CD8-positive, alpha-beta memory T cell (primary cell): Measurements from ENCODE around the gene KLF3. TPM values are rescaled to one million over a fixed set of nuclear protein-coding genes. Genes with fewer than 3 reads are reported as not detected.
A peak's percentile ranks its signal among the peaks of the same experiment; 100 is the strongest.

Experiments
- CTCF ChIA-PET: fragments of 350-600 bp; sonication (Branson Sonifier 250); formaldehyde crosslinking; loops from one replicate; lab custom pipeline; 2021; ENCODE audit warnings: antibody characterized with exemption; lab: Charles Lee
- POLR2A ChIA-PET: fragments of 350-600 bp; sonication (Branson Sonifier 250); formaldehyde crosslinking; loops from one replicate; lab custom pipeline; 2021; ENCODE audit warnings: antibody characterized with exemption; lab: Charles Lee
- DNase-seq, 5 donors: peaks; one replicate each; pipeline versions ENCODE4 v3.0.0 to v3.0.0-alpha.2; 2020 to 2022; ENCODE audit warnings: mixed read lengths in 1 of 5
- H3K27ac ChIP-seq: one replicate; pipeline ENCODE4 v1.7.0; 2013; ENCODE audit warnings: low read depth, mild to moderate bottlenecking, low read length, moderate library complexity
- H3K27me3 ChIP-seq: 2 replicates; pipeline ENCODE4 v1.7.0; 2013; ENCODE audit warnings: low read length, mild to moderate bottlenecking; ENCODE audit not compliant: insufficient read depth, poor library complexity, severe bottlenecking
- H3K36me3 ChIP-seq: 2 replicates; pipeline ENCODE4 v1.7.0; 2013; ENCODE audit warnings: mild to moderate bottlenecking, low read length, moderate library complexity; ENCODE audit not compliant: insufficient read depth
- H3K4me1 ChIP-seq: 2 replicates; pipeline ENCODE4 v1.7.0; 2013; ENCODE audit warnings: mild to moderate bottlenecking, low read length, moderate library complexity; ENCODE audit not compliant: insufficient read depth
- H3K4me3 ChIP-seq: 2 replicates; pipeline ENCODE4 v1.7.0; 2013; ENCODE audit warnings: mild to moderate bottlenecking, low read length
- H3K9me3 ChIP-seq: 2 replicates; pipeline ENCODE4 v1.7.0; 2013; ENCODE audit warnings: mild to moderate bottlenecking, low read length
- H3K27ac Mint-ChIP-seq, 8 donors: one replicate each; pipeline ENCODE4 v1.8.0; 2020 to 2021; ENCODE audit warnings: mixed read lengths in 8 of 8, mild to moderate bottlenecking in 6 of 8, inconsistent platforms in 3 of 8, moderate library complexity in 3 of 8
- H3K27me3 Mint-ChIP-seq, 2 donors: one replicate each; pipeline ENCODE4 v1.8.0; 2020 to 2021; ENCODE audit warnings: mixed read lengths in 2 of 2, mild to moderate bottlenecking in 1 of 2, moderate library complexity in 1 of 2
- H3K36me3 Mint-ChIP-seq, 3 donors: one replicate each; pipeline ENCODE4 v1.8.0; 2020 to 2021; ENCODE audit warnings: mixed read lengths in 3 of 3, inconsistent platforms in 1 of 3, mild to moderate bottlenecking in 1 of 3
- H3K4me1 Mint-ChIP-seq, 3 donors: one replicate each; pipeline ENCODE4 v1.8.0; 2020 to 2021; ENCODE audit warnings: mixed read lengths in 3 of 3, inconsistent platforms in 1 of 3, mild to moderate bottlenecking in 1 of 3
- H3K4me3 Mint-ChIP-seq, 7 donors: one replicate each; pipeline ENCODE4 v1.8.0; 2020 to 2021; ENCODE audit warnings: mixed read lengths in 7 of 7, mild to moderate bottlenecking in 6 of 7, moderate library complexity in 4 of 7, inconsistent platforms in 2 of 7
- H3K9me3 Mint-ChIP-seq, 5 donors: one replicate each; pipeline ENCODE4 v1.8.0; 2020 to 2022; ENCODE audit warnings: mixed read lengths in 5 of 5, mild to moderate bottlenecking in 3 of 5, moderate library complexity in 2 of 5, inconsistent platforms in 1 of 5
- polyA plus RNA-seq: library from polyadenylated mRNA; unstranded; fragments of 300-500 nt; fragmentation: Illumina TruSeq; gene quantifications from one replicate; pipeline ENCODE4 v1.2.3, GENCODE V29; 2021
- total RNA-seq, 2 experiments: library from RNA; stranded (reverse); gene quantifications; one replicate each; pipeline ENCODE4 v1.2.3, GENCODE V29; 2021

KLF3 gene
- total and polyA plus RNA-seq, 3 experiments from 2014 or later, result 15.2 to 72.9 (median 17.1) TPM

- H3K9me3 Mint-ChIP-seq, result no peaks in the 10 kb centered on the region
- H3K4me1 ChIP-seq, result no peaks in the 10 kb centered on the region
- POLR2A ChIA-PET, result no interaction called here
- H3K27ac Mint-ChIP-seq, result peak overlapping the region in 1 of 8 donors; percentile 57
- H3K27me3 ChIP-seq, result no peaks in the 10 kb centered on the region
- CTCF ChIA-PET, result interaction anchor here (0.6 to 1.3 kb wide), 3 partner anchors 418 to 544 kb away, joined by 3 to 5 read pairs (median 4); no protein-coding TSS in a partner anchor
- H3K4me3 ChIP-seq, result no peak overlapping the region
- no peaks in the 10 kb centered on the region for H3K36me3 ChIP-seq
- no peaks in the 10 kb centered on the region for H3K36me3 Mint-ChIP-seq
- peaks cover 5 to 18% (median 9%) of the 10 kb centered on the region in 3 donors for H3K4me1 Mint-ChIP-seq
- H3K27me3 Mint-ChIP-seq, result no peaks in the 10 kb centered on the region
- no peaks in the 10 kb centered on the region for H3K9me3 ChIP-seq
- H3K4me3 Mint-ChIP-seq, result no peak overlapping the region
- no peak overlapping the region for H3K27ac ChIP-seq
- no peak for DNase-seq
Observed at GRCh38 chr4:38723726-38724474, 59.9 kb downstream of the KLF3 start.

GRCh38 chr4:38724475-38724808, 60.4 kb downstream of the KLF3 start:
- Histone ChIP-seq H3K4me3 (no peak overlapping the region), H3K4me1 (no peaks in the 10 kb centered on the region), H3K9me3 (no peaks in the 10 kb centered on the region), H3K27ac (no peak overlapping the region), H3K27me3 (no peaks in the 10 kb centered on the region), H3K36me3 (no peaks in the 10 kb centered on the region)
- H3K36me3 Mint-ChIP-seq, result no peaks in the 10 kb centered on the region
- H3K27ac Mint-ChIP-seq, result peak overlapping the region in 2 of 8 donors; percentile 29 to 44
- no peak overlapping the region for H3K4me3 Mint-ChIP-seq
- POLR2A ChIA-PET, result no interaction called here
- H3K4me1 Mint-ChIP-seq, result peaks cover 6 to 20% (median 12%) of the 10 kb centered on the region in 3 donors
- DNase-seq, result no peak
- no peaks in the 10 kb centered on the region for H3K27me3 Mint-ChIP-seq
- CTCF ChIA-PET, result interaction anchor here (0.6 to 1.3 kb wide), 2 partner anchors 419 to 545 kb away, joined by 3 to 4 read pairs; no protein-coding TSS in a partner anchor
- H3K9me3 Mint-ChIP-seq, result no peaks in the 10 kb centered on the region

GRCh38 chr4:38728631-38729141, 64.7 kb downstream of the KLF3 start:
- no peak overlapping the region for H3K4me3 ChIP-seq
- H3K4me1 Mint-ChIP-seq, result peaks cover 15 to 30% (median 23%) of the 10 kb centered on the region in 3 donors
- H3K27me3 ChIP-seq, result no peaks in the 10 kb centered on the region
- no peak for DNase-seq
- H3K27ac Mint-ChIP-seq, result no peak overlapping the region
- H3K9me3 Mint-ChIP-seq, result peaks cover 0 to 2% (median 0%) of the 10 kb centered on the region in 5 donors
- H3K36me3 ChIP-seq, result no peaks in the 10 kb centered on the region
- CTCF ChIA-PET, result interaction anchor here (1.1 to 7.8 kb wide), 5 partner anchors 10 to 666 kb away, joined by 3 to 170 read pairs (median 12); no protein-coding TSS in a partner anchor
- H3K4me3 Mint-ChIP-seq, result no peak overlapping the region
- no peaks in the 10 kb centered on the region for H3K36me3 Mint-ChIP-seq
- POLR2A ChIA-PET, result no interaction called here
- peaks cover 10% of the 10 kb centered on the region for H3K4me1 ChIP-seq
- no peak overlapping the region for H3K27ac ChIP-seq
- no peaks in the 10 kb centered on the region for H3K9me3 ChIP-seq
- no peaks in the 10 kb centered on the region for H3K27me3 Mint-ChIP-seq

- ChIA-PET POLR2A (no interaction called here), CTCF (interaction anchor here (0.8 to 7.8 kb wide), 16 partner anchors 10 to 684 kb away, joined by 3 to 170 read pairs (median 5); no protein-coding TSS in a partner anchor)
- H3K4me3 Mint-ChIP-seq, result peak overlapping the region in 2 of 7 donors; percentile 46 to 52
- H3K4me3 ChIP-seq, result no peak overlapping the region
- H3K4me1 Mint-ChIP-seq, result peaks cover 10 to 22% (median 19%) of the 10 kb centered on the region in 3 donors
- no peaks in the 10 kb centered on the region for H3K9me3 ChIP-seq
- H3K27me3 Mint-ChIP-seq, result peaks cover 0 to 1% of the 10 kb centered on the region in 2 donors
- DNase-seq, result no peak
- H3K27me3 ChIP-seq, result no peaks in the 10 kb centered on the region
- no peak overlapping the region for H3K27ac ChIP-seq
- H3K36me3 ChIP-seq, result no peaks in the 10 kb centered on the region
- peaks cover 10% of the 10 kb centered on the region for H3K4me1 ChIP-seq
- peaks cover 0 to 3% (median 2%) of the 10 kb centered on the region in 5 donors for H3K9me3 Mint-ChIP-seq
- H3K27ac Mint-ChIP-seq, result no peak overlapping the region
- H3K36me3 Mint-ChIP-seq, result no peaks in the 10 kb centered on the region
Observed at GRCh38 chr4:38730493-38730829, 66.5 kb downstream of the KLF3 start.

GRCh38 chr4:38730830-38731646, 67.0 kb downstream of the KLF3 start:
- CTCF ChIA-PET, result interaction anchor here (0.7 to 7.8 kb wide), 25 partner anchors 9 to 685 kb away, joined by 3 to 170 read pairs (median 4); partner anchors contain the start of gene TLR1
- Histone ChIP-seq H3K9me3 (no peaks in the 10 kb centered on the region), H3K27ac (no peak overlapping the region), H3K4me3 (no peak overlapping the region), H3K27me3 (no peaks in the 10 kb centered on the region), H3K4me1 (peaks cover 10% of the 10 kb centered on the region), H3K36me3 (no peaks in the 10 kb centered on the region)
- Mint-ChIP-seq H3K4me1 (peaks cover 10 to 22% (median 19%) of the 10 kb centered on the region in 3 donors), H3K9me3 (peaks cover 0 to 3% (median 2%) of the 10 kb centered on the region in 5 donors), H3K27ac (peak overlapping the region in 1 of 8 donors; percentile 65), H3K4me3 (peak overlapping the region in 5 of 7 donors; percentile 19 to 52 (median 46)), H3K27me3 (peaks cover 0 to 1% of the 10 kb centered on the region in 2 donors), H3K36me3 (no peaks in the 10 kb centered on the region)
- POLR2A ChIA-PET, result interaction anchor here (0.8 kb wide), 1 partner anchor 26 kb away, joined by 3 read pairs; no protein-coding TSS in a partner anchor
- DNase-seq, result peak; percentile 70 to 87 (median 71)

GRCh38 chr4:38733663-38734062, 69.7 kb downstream of the KLF3 start:
- DNase-seq, result no peak
- Mint-ChIP-seq H3K4me1 (peaks cover 10 to 16% (median 14%) of the 10 kb centered on the region in 3 donors), H3K27me3 (peaks cover 1 to 8% of the 10 kb centered on the region in 2 donors), H3K4me3 (peak overlapping the region in 3 of 7 donors; percentile 13 to 46 (median 27)), H3K9me3 (peaks cover 0 to 3% (median 2%) of the 10 kb centered on the region in 5 donors), H3K36me3 (peaks cover 0 to 4% (median 0%) of the 10 kb centered on the region in 3 donors), H3K27ac (peak overlapping the region in 1 of 8 donors; percentile 78)
- ChIA-PET CTCF (interaction anchor here (3.3 kb wide), 1 partner anchor 555 kb away, joined by 31 read pairs; no protein-coding TSS in a partner anchor), POLR2A (no interaction called here)
- H3K27me3 ChIP-seq, result no peaks in the 10 kb centered on the region
- no peaks in the 10 kb centered on the region for H3K9me3 ChIP-seq
- H3K4me3 ChIP-seq, result no peak overlapping the region
- no peak overlapping the region for H3K27ac ChIP-seq
- peaks cover 10% of the 10 kb centered on the region for H3K4me1 ChIP-seq
- no peaks in the 10 kb centered on the region for H3K36me3 ChIP-seq

GRCh38 chr4:38734446-38734845, 70.4 kb downstream of the KLF3 start:
- no peaks in the 10 kb centered on the region for H3K36me3 ChIP-seq
- Mint-ChIP-seq H3K36me3 (peaks cover 0 to 4% (median 0%) of the 10 kb centered on the region in 3 donors), H3K9me3 (peaks cover 0 to 3% (median 2%) of the 10 kb centered on the region in 5 donors), H3K27ac (peak overlapping the region in 1 of 8 donors; percentile 11), H3K27me3 (peaks cover 1 to 8% of the 10 kb centered on the region in 2 donors), H3K4me1 (peaks cover 9 to 11% (median 10%) of the 10 kb centered on the region in 3 donors), H3K4me3 (no peak overlapping the region)
- no peak for DNase-seq
- H3K27me3 ChIP-seq, result no peaks in the 10 kb centered on the region
- H3K4me1 ChIP-seq, result peaks cover 10% of the 10 kb centered on the region
- ChIA-PET POLR2A (no interaction called here), CTCF (interaction anchor here (1.2 to 3.3 kb wide), 2 partner anchors 25 to 556 kb away, joined by 4 to 31 read pairs; no protein-coding TSS in a partner anchor)
- no peak overlapping the region for H3K4me3 ChIP-seq
- H3K9me3 ChIP-seq, result no peaks in the 10 kb centered on the region
- no peak overlapping the region for H3K27ac ChIP-seq
